Heart left ventricle (tissue), 13 donors: ENCODE results near the gene EMILIN3.

Experiments used
- POLR2A ChIP-seq, 2 donors: fragments of 450-650 bp; IDR thresholded peaks; one replicate each; pipeline ENCODE4 v1.6.1; 2017; ENCODE audit warnings: antibody characterized with exemption in 2 of 2, mild to moderate bottlenecking in 2 of 2, moderate library complexity in 2 of 2
- TF ChIP-seq, protein P1 (sequence below), 12 donors: fragments of 200-600 bp; sonication (generic) in 4 of 12; IDR thresholded peaks; one replicate each; pipeline versions ENCODE4 v1.5.0 to v1.8.0; 2018 to 2022; ENCODE audit warnings: antibody characterized with exemption in 12 of 12, mild to moderate bottlenecking in 5 of 12
- donor health status: ischemic (EF 13 %, LVEDD 7.1; RV severe dilation, severe dysfunction).
- donor health status: DM: no; HTN: yes; CAD: no.
- donor health status: DM: no; HTN: no; CAD: no.
- donor health status: ischemic (EF 25% LVEDD 6.9; RV normal size, moderate dysfunction).
- donor health status: ischemic (EF 25% LVEDD 5.7; RV mildly dilated, moderate dysfunction).
- donor health status: ischemic (EF 35%, LVEDD 5.7; RV mildly dilated, moderate dysfunction).
- donor health status: nonischemic (EF 11% LVEDD 7.7; RV severe dilation, severe dysfunction).
- donor health status: DM: yes; HTN: yes; CAD: no.
- donor health status: PGD.
- donor health status: ischemic (EF 29% LVEDD 5.4; RV normal size, mild dysfunction).
- donor health status: nonischemic (EF 23%, LVEDD 6.1; RV moderate dilation, normal function).

DNA sequence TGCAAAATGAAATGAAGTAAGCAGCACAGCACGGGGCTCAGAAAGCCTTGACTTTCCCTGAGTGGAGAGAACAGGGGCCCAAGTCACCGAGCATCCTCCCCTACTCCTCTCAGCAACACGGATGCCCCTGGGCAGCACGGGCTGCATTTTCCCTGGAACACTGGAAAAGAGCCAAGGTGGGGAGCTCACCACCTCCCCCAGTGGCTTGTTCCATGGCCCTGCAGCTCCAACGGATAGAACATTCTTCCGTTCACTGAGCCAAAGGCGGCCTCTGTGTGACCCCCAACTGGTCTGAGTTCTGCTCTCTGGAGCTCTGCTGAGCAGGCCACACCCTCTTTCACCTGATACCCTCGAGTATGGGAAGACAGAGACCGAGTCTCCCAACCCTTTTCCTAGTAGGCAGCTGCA lies 20.8 kb upstream of the EMILIN3 start:
- TF ChIP-seq, protein P1, sequence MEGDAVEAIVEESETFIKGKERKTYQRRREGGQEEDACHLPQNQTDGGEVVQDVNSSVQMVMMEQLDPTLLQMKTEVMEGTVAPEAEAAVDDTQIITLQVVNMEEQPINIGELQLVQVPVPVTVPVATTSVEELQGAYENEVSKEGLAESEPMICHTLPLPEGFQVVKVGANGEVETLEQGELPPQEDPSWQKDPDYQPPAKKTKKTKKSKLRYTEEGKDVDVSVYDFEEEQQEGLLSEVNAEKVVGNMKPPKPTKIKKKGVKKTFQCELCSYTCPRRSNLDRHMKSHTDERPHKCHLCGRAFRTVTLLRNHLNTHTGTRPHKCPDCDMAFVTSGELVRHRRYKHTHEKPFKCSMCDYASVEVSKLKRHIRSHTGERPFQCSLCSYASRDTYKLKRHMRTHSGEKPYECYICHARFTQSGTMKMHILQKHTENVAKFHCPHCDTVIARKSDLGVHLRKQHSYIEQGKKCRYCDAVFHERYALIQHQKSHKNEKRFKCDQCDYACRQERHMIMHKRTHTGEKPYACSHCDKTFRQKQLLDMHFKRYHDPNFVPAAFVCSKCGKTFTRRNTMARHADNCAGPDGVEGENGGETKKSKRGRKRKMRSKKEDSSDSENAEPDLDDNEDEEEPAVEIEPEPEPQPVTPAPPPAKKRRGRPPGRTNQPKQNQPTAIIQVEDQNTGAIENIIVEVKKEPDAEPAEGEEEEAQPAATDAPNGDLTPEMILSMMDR (IDR thresholded peaks at IDR 0.05): peak in 2 of 12 donors; percentile 9 to 30
- no peak for TF ChIP-seq POLR2A (IDR thresholded peaks at IDR 0.05)
